Common myeloid progenitor, CD34-positive (primary cell): ENCODE measurements around the gene TMEM229A.

Source experiments
- CTCF ChIA-PET: fragments of 350-600 bp; sonication (Branson Sonifier 250); formaldehyde crosslinking; loops from one replicate; lab custom pipeline; 2021; ENCODE audit warnings: antibody characterized with exemption; lab: Charles Lee
- POLR2A ChIA-PET: fragments of 350-600 bp; sonication (Branson Sonifier 250); formaldehyde crosslinking; loops from one replicate; lab custom pipeline; 2021; ENCODE audit warnings: antibody characterized with exemption; lab: Charles Lee
- DNase-seq, 3 donors: peaks; one replicate each; pipeline versions ENCODE4 v3.0.0 to v3.0.0-alpha.2; 2013
- H3K27ac ChIP-seq, 2 experiments: 1 replicate in 1 of 2; 2 replicates in 1 of 2; pipeline ENCODE4 v1.7.0; 2013; ENCODE audit warnings: inconsistent platforms in 2 of 2, low read length in 2 of 2, mild to moderate bottlenecking in 2 of 2, low read depth in 1 of 2, moderate library complexity in 1 of 2; ENCODE audit not compliant: severe bottlenecking in 2 of 2, insufficient read depth in 1 of 2, poor library complexity in 1 of 2
- H3K27me3 ChIP-seq, 5 experiments: replicated peaks in 2 of 5; 1 replicate in 3 of 5; 2 replicates in 2 of 5; pipeline versions ENCODE4 v1.6.1 to v1.7.0; 2013; ENCODE audit warnings: low read length in 4 of 5, mild to moderate bottlenecking in 2 of 5, moderate library complexity in 2 of 5, inconsistent platforms in 1 of 5; ENCODE audit not compliant: insufficient read depth in 5 of 5, control insufficient read depth in 4 of 5
- H3K36me3 ChIP-seq, 4 experiments: 1 replicate in 2 of 4; 2 replicates in 2 of 4; pipeline versions ENCODE4 v1.6.1 to v1.7.0; 2013; ENCODE audit warnings: low read length in 3 of 4, control low read depth in 1 of 4, mild to moderate bottlenecking in 1 of 4; ENCODE audit not compliant: control insufficient read depth in 4 of 4, insufficient read depth in 4 of 4
- H3K4me1 ChIP-seq, 4 experiments: 1 replicate in 3 of 4; 2 replicates in 1 of 4; pipeline versions ENCODE4 v1.6.1 to v1.7.1; 2013; ENCODE audit warnings: low read length in 3 of 4, mild to moderate bottlenecking in 3 of 4, control low read depth in 1 of 4, inconsistent platforms in 1 of 4, moderate library complexity in 1 of 4; ENCODE audit not compliant: control insufficient read depth in 4 of 4, insufficient read depth in 4 of 4; ENCODE audit errors: control extremely low read depth in 1 of 4
- H3K4me3 ChIP-seq, 7 experiments: 1 replicate in 4 of 7; 2 replicates in 3 of 7; pipeline versions ENCODE4 v1.5.1 to v1.7.0; 2013; ENCODE audit warnings: mild to moderate bottlenecking in 7 of 7, low read length in 6 of 7, moderate library complexity in 6 of 7, inconsistent platforms in 2 of 7, low read depth in 2 of 7, control low read depth in 1 of 7; ENCODE audit not compliant: insufficient read depth in 4 of 7, control insufficient read depth in 1 of 7; ENCODE audit errors: extremely low read depth in 1 of 7
- H3K9me3 ChIP-seq, 5 experiments: 1 replicate in 4 of 5; 2 replicates in 1 of 5; pipeline versions ENCODE4 v1.6.1 to v1.7.1; 2013; ENCODE audit warnings: low read length in 4 of 5, mild to moderate bottlenecking in 2 of 5, inconsistent platforms in 1 of 5, low read depth in 1 of 5, moderate library complexity in 1 of 5; ENCODE audit not compliant: control insufficient read depth in 4 of 5, insufficient read depth in 2 of 5; ENCODE audit errors: control extremely low read depth in 1 of 5
- WGBS: methylation state at CpG from one replicate; pipeline ENCODE4 v1.1.5; 2013; ENCODE audit not compliant: insufficient coverage; 5-methylcytosine and 5-hydroxymethylcytosine counted together

TMEM229A gene

DNA sequence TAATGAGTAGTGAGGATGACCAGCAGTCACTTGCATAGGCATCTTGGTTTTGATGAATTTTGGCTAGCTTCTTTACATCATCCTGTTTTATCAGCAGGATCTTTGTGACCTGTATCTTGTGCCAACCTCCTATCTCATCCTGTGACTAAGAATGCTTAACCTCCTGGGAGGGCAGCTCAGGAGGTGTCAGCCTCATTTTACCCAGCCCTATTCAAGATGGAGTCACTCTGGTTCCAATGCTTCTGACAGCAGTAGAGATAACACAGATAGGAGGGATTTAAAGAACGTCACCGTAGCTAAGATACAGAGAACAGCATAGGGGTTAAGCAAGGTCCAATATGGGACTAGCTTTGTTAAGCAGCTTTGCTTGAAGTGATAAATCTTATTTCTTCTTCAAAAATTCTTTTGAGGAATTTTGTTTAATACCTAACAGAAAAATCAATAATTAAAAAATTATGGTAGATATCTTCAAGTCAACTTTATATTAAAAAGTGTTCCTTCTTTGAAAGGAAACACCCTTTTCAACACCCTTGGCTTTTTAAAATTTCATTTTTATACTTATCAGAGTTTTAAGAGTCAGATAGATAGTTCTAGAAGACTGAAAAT lies 39.9 kb downstream of the TMEM229A start:
- H3K4me1 ChIP-seq: no peaks in the 10 kb centered on the region
- DNase-seq: no peak
- H3K27me3 ChIP-seq: no peaks in the 10 kb centered on the region
- no peaks in the 10 kb centered on the region for H3K36me3 ChIP-seq
- H3K4me3 ChIP-seq: no peak overlapping the region
- H3K9me3 ChIP-seq: no peaks in the 10 kb centered on the region
- ChIA-PET POLR2A (no interaction called here), CTCF (no interaction called here)
- no peak overlapping the region for H3K27ac ChIP-seq
- whole genome bisulfite sequencing: no CpG with 5 or more reads among the region's 2 CpGs

DNA sequence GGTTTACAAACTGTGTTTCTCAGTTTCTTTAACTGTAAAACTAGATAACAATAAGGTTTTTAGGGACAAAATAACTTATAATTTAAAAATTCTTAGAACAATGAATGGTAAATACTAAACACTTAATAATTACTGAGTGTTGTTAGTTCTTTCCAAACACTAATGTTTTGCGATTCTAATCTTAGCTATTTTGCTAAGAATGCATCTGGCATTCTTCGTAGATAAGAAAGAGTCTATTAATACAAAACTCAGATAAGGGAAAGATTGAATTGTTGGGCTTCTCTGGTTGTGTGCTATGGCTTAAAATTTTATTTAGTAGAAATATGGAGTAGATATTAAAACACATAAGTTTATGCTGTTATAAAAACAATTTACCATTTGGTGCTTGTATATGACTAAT lies 45.4 kb downstream of the TMEM229A start:
- WGBS: no CpG with 5 or more reads among the region's 2 CpGs
- POLR2A ChIA-PET: no interaction called here
- H3K9me3 ChIP-seq: no peaks in the 10 kb centered on the region
- no peaks in the 10 kb centered on the region for H3K27me3 ChIP-seq
- no peaks in the 10 kb centered on the region for H3K4me1 ChIP-seq
- CTCF ChIA-PET: no interaction called here
- no peak overlapping the region for H3K27ac ChIP-seq
- no peak overlapping the region for H3K4me3 ChIP-seq
- no peak for DNase-seq
- no peaks in the 10 kb centered on the region for H3K36me3 ChIP-seq
